ENCODE measurements around the gene RHEX.

RHEX gene

GRCh38 chr1:206116873-206117150, 63.8 kb downstream of the RHEX start:
- no peak for DNase-seq (ENCODE audit: low spot score)

GRCh38 chr1:206117151-206117948, 64.4 kb downstream of the RHEX start, which contains the start of gene AVPR1B:
AVPR1B (minus strand) TSS chr1:206117388; CDS start chr1:206116890, 498 bp downstream.
- no peak for DNase-seq (ENCODE audit: low spot score)

GRCh38 chr1:206120406-206120805, 67.4 kb downstream of the RHEX start:
- no peak for DNase-seq (ENCODE audit: low spot score)

GRCh38 chr1:206121269-206121668, 68.3 kb downstream of the RHEX start:
- no peak for DNase-seq (ENCODE audit: low spot score)

GRCh38 chr1:206122686-206123085, 69.7 kb downstream of the RHEX start:
- no peak for DNase-seq (ENCODE audit: low spot score)

- DNase-seq (ENCODE audit: low spot score), result no peak
These were observed 72.4 kb downstream of the RHEX start for GRCh38 chr1:206125346-206125745.

GRCh38 chr1:206127336-206127735, 74.4 kb downstream of the RHEX start:
- DNase-seq (ENCODE audit: low spot score), result no peak

GRCh38 chr1:206128196-206128595, 75.2 kb downstream of the RHEX start:
- DNase-seq (ENCODE audit: low spot score), result no peak

GRCh38 chr1:206131037-206131436, 78.1 kb downstream of the RHEX start:
- no peak for DNase-seq (ENCODE audit: low spot score)

GRCh38 chr1:206133751-206134415, 80.9 kb downstream of the RHEX start:
- no peak for DNase-seq (ENCODE audit: low spot score)

GRCh38 chr1:206135248-206135647, 82.3 kb downstream of the RHEX start:
- no peak for DNase-seq (ENCODE audit: low spot score)

- DNase-seq (ENCODE audit: low spot score), result no peak
These were observed 83.3 kb downstream of the RHEX start for GRCh38 chr1:206136241-206136640.

GRCh38 chr1:206142011-206142410, 89.0 kb downstream of the RHEX start:
- no peak for DNase-seq (ENCODE audit: low spot score)

- DNase-seq (ENCODE audit: low spot score), result no peak
These were observed 89.8 kb downstream of the RHEX start for GRCh38 chr1:206142770-206143169.

- no peak for DNase-seq (ENCODE audit: low spot score)
These were observed 90.7 kb downstream of the RHEX start for GRCh38 chr1:206143537-206144172.

GRCh38 chr1:206144605-206145004, 91.6 kb downstream of the RHEX start:
- DNase-seq (ENCODE audit: low spot score), result no peak

- no peak for DNase-seq (ENCODE audit: low spot score)
These were observed 92.9 kb downstream of the RHEX start for GRCh38 chr1:206145771-206146290.
